Activated T-helper 17 cell treated with anti-CD3 and anti-CD28 coated beads, Interleukin-2, amount 50 U/mL, for 72 hours (primary cell): ENCODE data around the gene MGME1. TPM values are rescaled to one million over a fixed set of nuclear protein-coding genes. Genes with fewer than 3 reads are reported as not detected.

ENCODE experiments used
- ATAC-seq: fragments of 150-1000 bp; cut with Tn5 transposase; replicated peaks from 2 replicates; pipeline ENCODE4 v1.10.0; 2021; ENCODE audit warnings: mild to moderate bottlenecking, moderate library complexity
- H3K27ac Mint-ChIP-seq: one replicate; pipeline ENCODE4 v1.8.0; 2022; ENCODE audit warnings: mixed read lengths
- H3K27me3 Mint-ChIP-seq: one replicate; pipeline ENCODE4 v1.8.0; 2022; ENCODE audit warnings: mixed read lengths
- H3K36me3 Mint-ChIP-seq: one replicate; pipeline ENCODE4 v1.8.0; 2022; ENCODE audit warnings: low read depth, mild to moderate bottlenecking, mixed read lengths
- H3K4me1 Mint-ChIP-seq: one replicate; pipeline ENCODE4 v1.8.0; 2022; ENCODE audit warnings: mixed read lengths
- H3K4me3 Mint-ChIP-seq: one replicate; pipeline ENCODE4 v1.8.0; 2022; ENCODE audit warnings: mild to moderate bottlenecking, mixed read lengths
- H3K9me3 Mint-ChIP-seq: one replicate; pipeline ENCODE4 v1.8.0; 2022; ENCODE audit warnings: mixed read lengths
- total RNA-seq, 2 donors: library from RNA; stranded (reverse); gene quantifications; one replicate each; pipeline ENCODE4 v1.2.3, GENCODE V29; 2022

The MGME1 gene, protein sequence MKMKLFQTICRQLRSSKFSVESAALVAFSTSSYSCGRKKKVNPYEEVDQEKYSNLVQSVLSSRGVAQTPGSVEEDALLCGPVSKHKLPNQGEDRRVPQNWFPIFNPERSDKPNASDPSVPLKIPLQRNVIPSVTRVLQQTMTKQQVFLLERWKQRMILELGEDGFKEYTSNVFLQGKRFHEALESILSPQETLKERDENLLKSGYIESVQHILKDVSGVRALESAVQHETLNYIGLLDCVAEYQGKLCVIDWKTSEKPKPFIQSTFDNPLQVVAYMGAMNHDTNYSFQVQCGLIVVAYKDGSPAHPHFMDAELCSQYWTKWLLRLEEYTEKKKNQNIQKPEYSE
- 10 to 100 TPM; 24.2 to 33.2 TPM for total RNA-seq

DNA sequence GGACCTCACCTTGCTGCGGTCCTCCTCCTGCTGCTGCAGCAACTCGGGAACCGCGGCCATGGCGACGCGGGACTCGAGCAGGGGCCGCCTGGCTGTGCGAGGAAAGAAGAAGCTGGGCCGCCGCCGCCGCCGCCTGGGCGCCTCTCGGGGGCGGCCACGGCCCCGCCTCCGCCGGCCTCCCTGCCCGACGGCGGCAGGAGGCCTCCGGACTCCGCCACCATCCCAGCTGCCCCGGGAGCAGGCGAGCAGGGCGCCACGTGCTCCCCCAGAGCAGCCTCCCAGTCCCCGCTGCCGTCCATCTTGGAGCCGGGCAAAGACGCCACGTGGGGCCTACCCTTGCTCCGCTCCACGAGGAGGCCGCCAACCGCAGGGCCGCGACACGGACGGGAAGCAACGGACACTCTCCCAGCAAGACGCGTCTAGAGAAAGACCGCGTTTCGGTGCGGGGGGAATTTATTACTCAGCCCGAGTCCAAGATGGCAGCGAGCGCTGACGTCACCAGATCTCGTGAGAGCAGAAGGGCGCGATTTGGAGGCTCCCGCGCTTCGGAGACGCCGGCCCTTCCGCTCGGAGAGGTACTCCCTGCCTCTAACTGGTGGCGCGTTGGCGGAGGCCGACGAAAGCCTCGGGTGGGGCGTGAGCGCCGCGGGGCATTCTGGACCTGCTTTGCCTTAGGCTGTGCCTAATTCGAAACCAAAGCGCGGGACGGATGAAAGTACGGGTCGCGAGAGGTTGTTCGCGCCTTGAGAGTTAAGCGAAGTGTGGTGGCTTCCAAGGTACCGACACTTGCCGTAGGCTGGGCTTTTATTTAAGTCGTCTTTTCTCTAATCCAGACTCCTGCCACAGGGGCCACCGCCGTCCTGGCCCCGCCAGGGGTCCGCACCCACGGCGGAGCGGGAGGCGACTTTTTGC lies at the start of gene MGME1, which contains the start of gene SNX5:
Gene MGME1 (plus strand): TSS at position 653 of the 912 bp plus-strand sequence. CDS start 842 bp downstream, outside the sequence.
Gene SNX5 (minus strand): TSS at position 429 of the 912 bp plus-strand sequence. CDS start 369 bp downstream, at position 60.
- Mint-ChIP-seq H3K4me3 (peak within 1 kb of the TSS; percentile 98), H3K36me3 (peaks cover 98% of the 10 kb centered on the region), H3K4me1 (peaks cover 23% of the 10 kb centered on the region), H3K27ac (peak within 1 kb of the TSS; percentile 98), H3K9me3 (no peaks in the 10 kb centered on the region), H3K27me3 (no peaks in the 10 kb centered on the region)
- peak; percentile 93 for ATAC-seq

GRCh38 chr20:17919149-17919548 lies 49.7 kb upstream of the MGME1 start:
- Mint-ChIP-seq H3K4me3 (no peak overlapping the region), H3K36me3 (no peaks in the 10 kb centered on the region)
- ATAC-seq: no peak

DNA sequence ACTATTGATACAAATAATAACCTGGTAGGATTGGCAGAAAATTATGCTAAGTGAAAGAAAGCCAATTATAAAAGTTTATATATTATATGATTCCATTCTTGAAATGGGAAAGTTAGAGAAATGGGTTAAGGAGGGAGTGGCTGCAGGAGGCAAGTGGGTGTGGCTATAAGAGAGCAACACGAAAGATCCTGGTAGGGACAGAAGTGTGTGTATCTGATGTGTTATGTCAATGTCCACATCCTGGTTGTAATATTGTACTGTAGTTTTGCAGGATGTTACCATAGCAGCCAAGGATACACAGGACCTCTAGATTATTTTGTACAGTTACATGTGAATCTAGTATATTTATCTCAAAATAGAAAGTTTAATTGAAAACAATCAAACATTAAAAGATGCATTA lies 47.0 kb upstream of the MGME1 start:
- no peak overlapping the region for H3K4me3 Mint-ChIP-seq
- H3K27ac Mint-ChIP-seq: no peak overlapping the region
- H3K9me3 Mint-ChIP-seq: no peaks in the 10 kb centered on the region
- no peaks in the 10 kb centered on the region for H3K36me3 Mint-ChIP-seq
- no peak for ATAC-seq
- no peaks in the 10 kb centered on the region for H3K4me1 Mint-ChIP-seq
- H3K27me3 Mint-ChIP-seq: peaks cover 1% of the 10 kb centered on the region

More at GRCh38 chr20:17919149-17919548, 49.7 kb upstream of the MGME1 start:
- Mint-ChIP-seq H3K27ac (no peak overlapping the region), H3K27me3 (peaks cover 6% of the 10 kb centered on the region), H3K4me1 (no peaks in the 10 kb centered on the region), H3K9me3 (no peaks in the 10 kb centered on the region)

DNA sequence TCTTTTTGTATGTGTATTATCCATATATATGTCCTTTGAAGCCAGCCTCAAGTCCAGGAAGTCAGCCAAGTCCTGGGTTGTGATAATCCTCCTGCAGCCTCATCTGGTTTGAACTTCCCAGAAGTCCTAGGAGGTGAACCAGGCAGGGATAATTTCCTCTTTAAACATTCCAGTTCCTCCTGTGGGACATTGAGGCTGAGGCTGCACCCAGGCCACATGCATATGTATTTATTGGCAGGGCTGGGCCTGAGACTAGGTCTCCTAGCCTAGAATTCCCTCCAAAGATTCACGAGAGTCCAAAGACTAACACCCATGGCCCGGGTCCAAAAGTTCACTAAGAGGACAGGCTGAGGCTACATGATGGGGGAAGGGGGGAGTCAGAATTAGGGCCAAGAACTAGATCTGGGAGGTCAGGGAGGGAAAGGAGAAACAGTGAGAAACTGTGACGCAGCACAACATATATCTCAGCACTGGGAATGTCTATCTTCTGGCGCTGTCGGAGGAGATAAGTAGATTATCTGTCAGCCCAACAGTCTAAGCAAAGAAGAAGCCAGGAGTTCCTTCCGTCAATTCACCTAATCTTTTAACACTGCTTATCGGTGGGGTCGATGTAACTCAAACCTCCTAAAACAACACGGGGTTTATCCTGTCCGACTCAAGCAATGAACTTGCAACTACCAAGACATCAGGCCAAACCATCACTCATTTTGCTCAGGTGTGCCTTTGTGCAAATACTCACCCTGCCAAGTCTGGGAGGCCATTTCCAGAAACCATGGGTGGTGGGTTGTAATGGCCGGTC lies 43.5 kb upstream of the MGME1 start:
- Mint-ChIP-seq H3K36me3 (no peaks in the 10 kb centered on the region), H3K4me1 (no peaks in the 10 kb centered on the region), H3K9me3 (no peaks in the 10 kb centered on the region), H3K4me3 (no peak overlapping the region), H3K27ac (no peak overlapping the region), H3K27me3 (peaks cover 3% of the 10 kb centered on the region)
- ATAC-seq: no peak

DNA sequence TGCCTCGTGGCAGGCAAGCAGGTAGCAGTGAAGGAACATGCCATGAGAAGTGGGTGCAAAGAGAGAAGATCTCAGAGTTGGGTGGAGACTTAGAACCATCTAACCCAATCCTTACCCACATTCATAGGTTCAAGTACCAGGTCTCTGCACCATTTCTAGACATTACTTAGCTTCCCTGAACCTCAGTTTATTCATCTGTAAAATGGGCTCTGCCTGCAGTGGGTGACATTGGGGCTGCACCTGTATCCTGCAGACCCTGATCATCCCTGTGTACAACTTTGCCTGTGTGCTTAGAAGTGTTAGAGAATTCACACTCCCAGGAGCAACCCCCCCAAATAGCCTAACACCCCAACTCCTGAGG lies 42.9 kb upstream of the MGME1 start:
- Mint-ChIP-seq H3K4me1 (no peaks in the 10 kb centered on the region), H3K27me3 (peaks cover 3% of the 10 kb centered on the region)

DNA sequence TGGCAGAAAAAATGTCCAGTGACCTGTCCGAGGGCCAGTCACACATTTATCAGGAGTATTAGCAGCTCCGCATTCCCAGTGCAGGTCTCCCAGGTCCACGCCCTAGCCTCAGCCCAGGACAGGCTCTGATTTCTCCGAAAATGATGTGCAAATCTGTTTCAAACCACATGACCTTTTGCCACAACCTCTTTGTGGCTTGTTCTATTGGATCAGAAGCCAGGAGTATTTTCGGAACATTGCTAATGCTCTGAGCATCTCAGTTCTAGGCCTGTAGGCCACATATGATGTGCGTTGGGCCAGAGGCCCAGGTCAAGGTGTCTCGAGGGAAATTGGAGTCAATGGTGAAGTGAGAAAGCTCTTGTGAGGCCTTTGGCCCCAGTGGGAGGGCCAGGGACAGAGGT lies 40.6 kb upstream of the MGME1 start:
- no peaks in the 10 kb centered on the region for H3K4me1 Mint-ChIP-seq
- no peak overlapping the region for H3K4me3 Mint-ChIP-seq
- ATAC-seq: no peak
- H3K9me3 Mint-ChIP-seq: no peaks in the 10 kb centered on the region
- H3K27me3 Mint-ChIP-seq: peaks cover 3% of the 10 kb centered on the region
- no peaks in the 10 kb centered on the region for H3K36me3 Mint-ChIP-seq
- no peak overlapping the region for H3K27ac Mint-ChIP-seq

More for the DNA sequence above, 42.9 kb upstream of the MGME1 start:
- Mint-ChIP-seq H3K9me3 (no peaks in the 10 kb centered on the region), H3K4me3 (no peak overlapping the region), H3K36me3 (no peaks in the 10 kb centered on the region), H3K27ac (no peak overlapping the region)
- no peak for ATAC-seq

DNA sequence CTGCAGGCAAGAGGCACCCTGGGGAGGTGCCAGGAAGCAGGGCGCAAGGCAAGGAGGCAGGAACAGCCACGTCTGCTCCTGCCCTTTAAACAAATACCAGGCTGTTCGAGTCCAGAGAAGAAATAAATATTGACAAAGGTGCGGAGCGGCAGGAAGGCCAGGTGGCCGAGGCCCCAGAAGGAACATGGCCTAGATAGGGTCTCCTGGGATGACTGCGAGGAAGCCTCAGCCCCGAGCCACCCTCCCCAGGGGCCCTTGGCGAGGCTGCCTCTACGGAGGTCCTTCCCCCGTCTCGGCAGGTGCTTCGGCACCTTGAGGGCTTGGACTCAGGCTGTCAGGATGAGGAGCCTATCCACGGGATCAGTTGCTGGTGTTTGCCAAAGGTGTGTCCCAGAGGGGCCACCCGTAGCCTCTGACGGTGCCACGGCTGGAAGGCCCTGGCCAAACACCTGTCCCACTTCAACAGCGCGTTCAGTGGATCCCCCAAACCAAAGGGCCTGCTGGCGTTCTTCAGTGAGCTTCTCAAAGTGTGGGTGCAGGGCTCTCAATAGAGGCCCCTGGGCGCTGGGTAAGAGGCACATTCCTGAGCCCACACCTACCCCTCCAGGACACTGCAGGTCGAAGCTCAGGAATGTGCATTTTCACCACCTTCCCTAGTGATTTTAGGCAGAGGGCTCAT lies 40.0 kb upstream of the MGME1 start:
- no peaks in the 10 kb centered on the region for H3K9me3 Mint-ChIP-seq

GRCh38 chr20:17931513-17931912 lies 37.3 kb upstream of the MGME1 start:
- ATAC-seq: no peak
- no peaks in the 10 kb centered on the region for H3K4me1 Mint-ChIP-seq
- no peaks in the 10 kb centered on the region for H3K9me3 Mint-ChIP-seq
- no peaks in the 10 kb centered on the region for H3K36me3 Mint-ChIP-seq
- peaks cover 3% of the 10 kb centered on the region for H3K27me3 Mint-ChIP-seq
- H3K4me3 Mint-ChIP-seq: no peak overlapping the region
- no peak overlapping the region for H3K27ac Mint-ChIP-seq

More for the DNA sequence above, 40.0 kb upstream of the MGME1 start:
- Mint-ChIP-seq H3K4me1 (no peaks in the 10 kb centered on the region), H3K36me3 (no peaks in the 10 kb centered on the region), H3K27ac (no peak overlapping the region), H3K4me3 (no peak overlapping the region), H3K27me3 (peaks cover 3% of the 10 kb centered on the region)
- ATAC-seq: no peak

DNA sequence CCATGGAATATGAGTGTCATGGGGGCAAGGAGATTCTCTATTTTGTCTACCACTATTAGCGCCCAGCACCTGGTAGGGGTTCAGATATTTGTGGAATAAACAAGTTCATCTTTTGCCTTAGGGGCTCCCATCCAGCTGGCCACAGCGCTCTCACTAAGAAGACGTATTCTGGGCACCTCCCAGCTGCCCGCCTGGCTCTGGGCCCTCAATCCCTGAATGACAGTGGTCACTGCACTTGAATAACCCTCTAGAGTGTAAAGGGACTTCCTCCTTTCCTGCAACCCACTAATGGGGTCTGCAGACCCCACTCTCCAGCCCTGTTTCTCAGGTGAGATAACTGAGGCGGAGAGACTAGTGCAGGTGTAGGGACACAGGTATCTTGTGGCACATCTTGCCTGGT lies 36.4 kb upstream of the MGME1 start:
- Mint-ChIP-seq H3K27me3 (no peaks in the 10 kb centered on the region), H3K27ac (no peak overlapping the region), H3K4me1 (no peaks in the 10 kb centered on the region), H3K4me3 (no peak overlapping the region), H3K36me3 (no peaks in the 10 kb centered on the region), H3K9me3 (no peaks in the 10 kb centered on the region)
- ATAC-seq: no peak

DNA sequence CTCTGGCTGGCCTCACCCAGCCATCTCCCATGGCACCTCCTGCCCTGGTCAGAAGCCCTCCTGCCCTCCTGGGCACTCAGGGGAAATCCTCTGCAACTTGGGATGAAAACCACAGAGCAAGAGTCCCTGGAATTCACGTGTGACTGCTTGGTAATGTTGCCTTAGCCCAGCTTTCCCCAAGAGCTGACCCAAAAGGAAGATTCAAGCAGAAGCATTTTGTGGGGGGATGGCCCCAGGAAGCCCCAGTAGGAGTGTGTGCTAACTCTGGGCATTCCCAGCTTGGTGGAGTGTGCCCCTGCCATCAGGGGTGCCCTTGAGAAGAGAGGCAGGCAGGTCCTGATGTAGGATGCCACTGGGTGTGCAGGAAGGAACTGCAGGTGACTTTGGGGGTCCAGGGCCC lies 35.7 kb upstream of the MGME1 start:
- H3K4me3 Mint-ChIP-seq: no peak overlapping the region
- H3K36me3 Mint-ChIP-seq: no peaks in the 10 kb centered on the region
- H3K4me1 Mint-ChIP-seq: no peaks in the 10 kb centered on the region
- H3K9me3 Mint-ChIP-seq: no peaks in the 10 kb centered on the region
- no peak overlapping the region for H3K27ac Mint-ChIP-seq
- no peak for ATAC-seq
- H3K27me3 Mint-ChIP-seq: no peaks in the 10 kb centered on the region

GRCh38 chr20:17933711-17934110 lies 35.1 kb upstream of the MGME1 start:
- Mint-ChIP-seq H3K9me3 (no peaks in the 10 kb centered on the region), H3K27me3 (no peaks in the 10 kb centered on the region), H3K4me1 (no peaks in the 10 kb centered on the region), H3K27ac (no peak overlapping the region), H3K36me3 (no peaks in the 10 kb centered on the region), H3K4me3 (no peak overlapping the region)
- no peak for ATAC-seq

DNA sequence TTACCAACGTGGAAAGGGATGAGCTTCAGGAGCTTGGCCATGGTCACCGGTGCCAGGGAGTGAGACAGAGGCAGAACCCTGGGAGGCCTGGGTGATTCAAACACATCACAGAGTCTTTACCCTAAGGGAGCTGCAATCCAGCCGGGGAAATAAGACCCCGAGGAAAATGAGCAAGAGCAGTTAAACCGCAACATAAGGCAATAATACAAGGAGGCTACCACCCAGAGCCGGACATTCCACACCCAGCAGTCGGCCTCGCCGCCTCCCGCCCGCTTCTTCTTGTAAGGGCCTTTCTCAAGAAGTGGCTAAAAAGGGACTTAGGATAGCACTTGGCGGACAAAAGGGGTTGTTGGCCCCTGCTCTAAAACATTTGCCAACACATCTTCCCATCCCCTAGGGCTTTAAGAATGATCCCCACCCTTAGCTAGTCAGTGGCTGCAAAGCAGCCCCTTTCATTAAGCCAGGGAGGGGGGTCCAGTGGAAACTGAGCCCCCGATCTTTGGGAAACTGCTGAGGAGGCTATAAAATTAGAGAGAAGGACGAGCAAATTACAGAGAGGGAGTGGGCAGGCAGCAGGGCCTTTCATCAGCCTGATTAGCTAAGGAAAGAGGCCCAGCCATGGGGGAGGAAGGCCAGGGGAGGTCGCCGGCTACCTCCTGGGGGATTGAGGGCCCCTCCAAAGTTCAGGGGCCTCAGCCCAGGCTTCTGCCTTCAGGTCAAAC lies 34.5 kb upstream of the MGME1 start:
- H3K4me3 Mint-ChIP-seq: no peak overlapping the region
- H3K9me3 Mint-ChIP-seq: no peaks in the 10 kb centered on the region
- no peak overlapping the region for H3K27ac Mint-ChIP-seq
- H3K27me3 Mint-ChIP-seq: no peaks in the 10 kb centered on the region
- no peaks in the 10 kb centered on the region for H3K4me1 Mint-ChIP-seq
- ATAC-seq: no peak
- no peaks in the 10 kb centered on the region for H3K36me3 Mint-ChIP-seq

- peaks cover under 1% of the 10 kb centered on the region for H3K4me1 Mint-ChIP-seq
- H3K27me3 Mint-ChIP-seq: no peaks in the 10 kb centered on the region
- H3K36me3 Mint-ChIP-seq: peaks cover 4% of the 10 kb centered on the region
- no peaks in the 10 kb centered on the region for H3K9me3 Mint-ChIP-seq
- ATAC-seq: no peak
- no peak overlapping the region for H3K4me3 Mint-ChIP-seq
- H3K27ac Mint-ChIP-seq: no peak overlapping the region
Measured at GRCh38 chr20:17935186-17935585, 33.6 kb upstream of the MGME1 start.
